NCI-H146 (cell line): ENCODE measurements around the gene KLK10.

Experiments used
- DNase-seq: peaks from one replicate; lab custom pipeline; 2025; lab: John Stamatoyannopoulos, UW

Gene KLK10

GRCh38 chr19:50967929-50968715 lies 51.4 kb downstream of the KLK10 start:
- DNase-seq = no peak

GRCh38 chr19:50964266-50964665 lies 55.2 kb downstream of the KLK10 start:
- DNase-seq = no peak

GRCh38 chr19:50963381-50963780 lies 56.1 kb downstream of the KLK10 start:
- no peak for DNase-seq
